Measurements from ENCODE around the gene NFU1.

Gene NFU1

DNA sequence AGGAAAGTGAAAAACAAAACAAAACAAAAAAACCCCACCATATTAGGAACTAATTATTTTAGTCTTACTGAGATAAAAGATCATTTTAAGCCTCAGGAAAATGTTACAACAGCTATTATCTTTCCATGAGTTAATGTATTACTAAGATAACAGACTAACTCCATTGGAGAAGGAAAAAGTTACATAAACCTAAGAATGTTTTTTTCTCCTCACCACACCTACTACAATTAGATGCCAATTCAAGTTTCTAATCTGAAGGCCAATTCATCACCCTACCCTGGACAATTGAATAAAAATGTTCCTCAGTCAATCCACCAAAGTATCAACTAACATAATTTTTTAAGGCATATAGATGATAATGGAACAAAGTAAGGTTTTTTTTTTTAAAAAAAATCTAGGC, 40.0 kb downstream of the NFU1 start:
- Histone ChIP-seq H4K20me1 (ENCODE audit: low read depth, low read length) (no peaks in the 10 kb centered on the region), H3K4me3 (ENCODE audit: insufficient read depth, low read length, poor library complexity, severe bottlenecking) (no peak overlapping the region), H3K9me3 (ENCODE audit: insufficient read depth, low read length) (no peaks in the 10 kb centered on the region), H3K27me3 (ENCODE audit: low read length) (no peaks in the 10 kb centered on the region), H3K9ac (ENCODE audit: low read length) (no peak overlapping the region), H3K27ac (ENCODE audit: low read depth, low read length) (no peak overlapping the region), H3F3A (ENCODE audit: insufficient read depth) (no peaks in the 10 kb centered on the region), H3K9me2 (replicated peaks; ENCODE audit: insufficient read depth, low read length) (no peaks in the 10 kb centered on the region), H3K4me2 (ENCODE audit: low read depth, low read length, poor library complexity, severe bottlenecking) (no peak overlapping the region), H2AFZ (ENCODE audit: low read depth, low read length, severe bottlenecking) (no peak overlapping the region), H3K36me3 (ENCODE audit: low read length) (peaks cover 2% of the 10 kb centered on the region; the same call in 1 of the 2 replicates), H3K79me2 (ENCODE audit: insufficient read depth, low read length) (no peaks in the 10 kb centered on the region)
- TF ChIP-seq EZH2phosphoT487 (conservative IDR thresholded peaks at IDR 0.05; ENCODE audit: low read length) = no peak
- TF ChIP-seq, protein P1, sequence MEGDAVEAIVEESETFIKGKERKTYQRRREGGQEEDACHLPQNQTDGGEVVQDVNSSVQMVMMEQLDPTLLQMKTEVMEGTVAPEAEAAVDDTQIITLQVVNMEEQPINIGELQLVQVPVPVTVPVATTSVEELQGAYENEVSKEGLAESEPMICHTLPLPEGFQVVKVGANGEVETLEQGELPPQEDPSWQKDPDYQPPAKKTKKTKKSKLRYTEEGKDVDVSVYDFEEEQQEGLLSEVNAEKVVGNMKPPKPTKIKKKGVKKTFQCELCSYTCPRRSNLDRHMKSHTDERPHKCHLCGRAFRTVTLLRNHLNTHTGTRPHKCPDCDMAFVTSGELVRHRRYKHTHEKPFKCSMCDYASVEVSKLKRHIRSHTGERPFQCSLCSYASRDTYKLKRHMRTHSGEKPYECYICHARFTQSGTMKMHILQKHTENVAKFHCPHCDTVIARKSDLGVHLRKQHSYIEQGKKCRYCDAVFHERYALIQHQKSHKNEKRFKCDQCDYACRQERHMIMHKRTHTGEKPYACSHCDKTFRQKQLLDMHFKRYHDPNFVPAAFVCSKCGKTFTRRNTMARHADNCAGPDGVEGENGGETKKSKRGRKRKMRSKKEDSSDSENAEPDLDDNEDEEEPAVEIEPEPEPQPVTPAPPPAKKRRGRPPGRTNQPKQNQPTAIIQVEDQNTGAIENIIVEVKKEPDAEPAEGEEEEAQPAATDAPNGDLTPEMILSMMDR (IDR thresholded peaks at IDR 0.05; ENCODE audit: insufficient read depth, low read length, poor library complexity, severe bottlenecking) = no peak

DNA sequence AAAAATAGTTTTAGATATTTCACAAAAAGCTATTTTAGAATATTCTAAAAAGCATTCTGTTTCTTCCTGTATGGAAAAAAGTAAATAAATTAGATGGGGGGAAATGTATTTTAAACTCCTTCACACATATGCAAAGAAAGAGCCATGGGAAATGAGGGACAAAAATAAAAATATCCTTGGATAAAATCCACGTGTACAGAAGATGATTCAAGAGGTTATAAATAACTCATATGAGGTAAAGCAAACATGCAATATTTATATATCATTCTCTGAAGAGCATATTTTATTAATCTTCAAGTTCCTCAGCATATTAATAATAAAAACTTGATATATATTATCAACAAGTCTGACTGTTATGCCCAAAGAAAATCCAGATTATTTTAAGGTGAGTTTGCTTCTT, 41.4 kb downstream of the NFU1 start:
- no peak for TF ChIP-seq EZH2phosphoT487 (conservative IDR thresholded peaks at IDR 0.05; ENCODE audit: low read length)
- TF ChIP-seq, protein P1 (IDR thresholded peaks at IDR 0.05; ENCODE audit: insufficient read depth, low read length, poor library complexity, severe bottlenecking) = no peak

DNA sequence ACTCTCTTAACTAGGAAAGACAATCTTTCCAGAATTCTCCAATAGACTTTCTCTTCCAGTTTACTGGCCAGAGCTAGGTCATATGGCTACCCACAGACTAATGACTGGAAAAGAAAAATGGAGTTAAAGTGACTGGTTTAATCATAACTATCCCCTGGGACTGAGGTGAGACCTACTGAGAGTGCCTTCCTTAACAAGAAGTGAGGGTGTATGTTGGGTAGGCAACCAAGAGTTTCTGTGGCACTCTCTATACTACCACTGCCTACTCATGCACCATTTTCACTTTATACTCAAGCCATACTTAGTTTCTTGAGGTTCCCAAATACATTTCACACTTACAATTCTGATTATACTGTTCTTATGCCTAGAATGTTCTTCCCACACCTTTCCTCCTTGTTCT, 43.3 kb downstream of the NFU1 start:
- Histone ChIP-seq H3K4me2 (ENCODE audit: low read depth, low read length, poor library complexity, severe bottlenecking) (no peak overlapping the region), H3K9ac (ENCODE audit: low read length) (no peak overlapping the region), H3K79me2 (ENCODE audit: insufficient read depth, low read length) (no peaks in the 10 kb centered on the region), H3K36me3 (ENCODE audit: low read length) (no peaks in the 10 kb centered on the region), H3K9me2 (replicated peaks; ENCODE audit: insufficient read depth, low read length) (no peaks in the 10 kb centered on the region), H3K27ac (ENCODE audit: low read depth, low read length) (no peak overlapping the region), H3K9me3 (ENCODE audit: insufficient read depth, low read length) (no peaks in the 10 kb centered on the region), H3K4me3 (ENCODE audit: insufficient read depth, low read length, poor library complexity, severe bottlenecking) (no peak overlapping the region), H4K20me1 (ENCODE audit: low read depth, low read length) (no peaks in the 10 kb centered on the region), H3K27me3 (ENCODE audit: low read length) (no peaks in the 10 kb centered on the region), H2AFZ (ENCODE audit: low read depth, low read length, severe bottlenecking) (no peak overlapping the region), H3F3A (ENCODE audit: insufficient read depth) (no peaks in the 10 kb centered on the region)
- TF ChIP-seq, protein P1 (IDR thresholded peaks at IDR 0.05; ENCODE audit: insufficient read depth, low read length, poor library complexity, severe bottlenecking) = no peak
- no peak for TF ChIP-seq EZH2phosphoT487 (conservative IDR thresholded peaks at IDR 0.05; ENCODE audit: low read length)

More for the DNA sequence above, 41.4 kb downstream of the NFU1 start:
- Histone ChIP-seq H3K9ac (ENCODE audit: low read length) (no peak overlapping the region), H3K27ac (ENCODE audit: low read depth, low read length) (no peak overlapping the region), H4K20me1 (ENCODE audit: low read depth, low read length) (no peaks in the 10 kb centered on the region), H3K4me2 (ENCODE audit: low read depth, low read length, poor library complexity, severe bottlenecking) (no peak overlapping the region), H3K27me3 (ENCODE audit: low read length) (no peaks in the 10 kb centered on the region), H3K79me2 (ENCODE audit: insufficient read depth, low read length) (no peaks in the 10 kb centered on the region), H3K36me3 (ENCODE audit: low read length) (peaks cover 2% of the 10 kb centered on the region; the same call in 1 of the 2 replicates), H2AFZ (ENCODE audit: low read depth, low read length, severe bottlenecking) (no peak overlapping the region), H3K9me2 (replicated peaks; ENCODE audit: insufficient read depth, low read length) (no peaks in the 10 kb centered on the region), H3F3A (ENCODE audit: insufficient read depth) (no peaks in the 10 kb centered on the region), H3K9me3 (ENCODE audit: insufficient read depth, low read length) (no peaks in the 10 kb centered on the region), H3K4me3 (ENCODE audit: insufficient read depth, low read length, poor library complexity, severe bottlenecking) (no peak overlapping the region)

Measured in SU-DHL-6 (cell line).